HCT116 (cell line): ENCODE measurements around the gene LRP1B. TPM values are rescaled to one million over a fixed set of nuclear protein-coding genes. Genes with fewer than 3 reads are reported as not detected.

Experiments used
- ATAC-seq: fragments of 200-7000 bp; cut with Tn5 transposase; 2 replicates; pipeline ENCODE4 v1.9.1; 2020; ENCODE audit warnings: mild to moderate bottlenecking, moderate library complexity
- BruUV-seq: library from RNA; stranded (reverse); fragments of 400-500 nt; replicated peaks from 2 replicates; lab custom pipeline; 2021; lab: Mats Ljungman, UMichigan
- CTCF ChIA-PET: fragments of 300-600 bp; sonication (Branson Sonifier 250); formaldehyde crosslinking; loops from one replicate; lab custom pipeline; 2021; ENCODE audit warnings: antibody characterized with exemption; lab: Charles Lee
- POLR2A ChIA-PET: fragments of 300-600, 350-600 bp; sonication (Branson Sonifier 250); formaldehyde crosslinking; loops from one replicate; lab custom pipeline; 2021; ENCODE audit warnings: antibody characterized with exemption; lab: Charles Lee
- RAD21 ChIA-PET, 2 experiments: fragments of 300-600 bp; sonication (Branson Sonifier 250); formaldehyde crosslinking; loops; one replicate each; lab custom pipeline; 2023; ENCODE audit warnings: low total read pairs in 2 of 2; ENCODE audit not compliant: uncharacterized antibody in 2 of 2, unreplicated experiment in 2 of 2, low non-redundant PET in 1 of 2; lab: Charles Lee
- DNase-seq: peaks from one replicate; pipeline ENCODE4 v3.0.0-alpha.2; 2010; ENCODE audit warnings: low read depth, low spot score
- H2AFZ ChIP-seq: fragments of 200-600 bp; shearing (Covaris generic), sonication (generic); 2 replicates; pipeline ENCODE4 v1.6.1; 2017; ENCODE audit warnings: low read depth, mixed run types, mixed read lengths, antibody characterized with exemption, low read length; ENCODE audit not compliant: poor library complexity, severe bottlenecking
- H3K27ac ChIP-seq: 2 replicates; pipeline ENCODE4 v1.5.1; 2012; ENCODE audit warnings: low read depth, low read length
- H3K27me3 ChIP-seq: fragments of 200-600 bp; sonication (generic); 2 replicates; pipeline ENCODE4 v1.6.1; 2016; ENCODE audit warnings: mixed run types, low read length, mixed read lengths; ENCODE audit not compliant: insufficient read depth
- H3K36me3 ChIP-seq, 2 experiments: fragments of 200-500 bp in 1 of 2; fragments of 200-600 bp in 1 of 2; sonication (Bioruptor generic) in 1 of 2; sonication (generic) in 1 of 2; 2 replicates each; pipeline versions ENCODE4 v1.5.1 to v1.6.1; 2014 to 2016; ENCODE audit warnings: low read length in 2 of 2, inconsistent platforms in 1 of 2, mixed read lengths in 1 of 2, mixed run types in 1 of 2; ENCODE audit not compliant: insufficient read depth in 2 of 2, control insufficient read depth in 1 of 2
- H3K4me1 ChIP-seq, 2 experiments: fragments of 200-600 bp in 1 of 2; sonication (generic) in 1 of 2; 2 replicates each; pipeline versions ENCODE4 v1.5.1 to v1.6.1; 2012 to 2017; ENCODE audit warnings: low read length in 2 of 2, inconsistent platforms in 1 of 2, mild to moderate bottlenecking in 1 of 2, mixed read lengths in 1 of 2, mixed run types in 1 of 2, moderate library complexity in 1 of 2; ENCODE audit not compliant: insufficient read depth in 2 of 2, control insufficient read depth in 1 of 2
- H3K4me2 ChIP-seq: fragments of 200-600 bp; sonication (generic); 2 replicates; pipeline ENCODE4 v1.6.1; 2017; ENCODE audit warnings: mixed run types, low read length, mixed read lengths
- H3K4me3 ChIP-seq, 2 experiments: fragments of 200-600 bp in 1 of 2; sonication (generic) in 1 of 2; replicated peaks in 1 of 2; 2 replicates each; pipeline ENCODE4 v1.5.1; 2011 to 2016; ENCODE audit warnings: low read length in 2 of 2, control low read depth in 1 of 2, low read depth in 1 of 2, mild to moderate bottlenecking in 1 of 2, mixed read lengths in 1 of 2, mixed run types in 1 of 2
- H3K79me2 ChIP-seq: fragments of 200-600 bp; sonication (generic); 2 replicates; pipeline ENCODE4 v1.6.1; 2017; ENCODE audit warnings: mild to moderate bottlenecking, mixed run types, low read length, moderate library complexity, mixed read lengths; ENCODE audit not compliant: insufficient read depth
- H3K9ac ChIP-seq: fragments of 200-600 bp; sonication (generic); 2 replicates; pipeline ENCODE4 v1.6.1; 2016; ENCODE audit warnings: low read length, mixed read lengths
- H3K9me2 ChIP-seq: fragments of 200-600 bp; sonication (generic), shearing (Covaris generic); 2 replicates; pipeline ENCODE4 v1.6.1; 2017; ENCODE audit warnings: mixed run types, mild to moderate bottlenecking, moderate library complexity; ENCODE audit not compliant: insufficient read depth
- H3K9me3 ChIP-seq, 2 experiments: fragments of 200-500 bp in 1 of 2; fragments of 200-600 bp in 1 of 2; sonication (Bioruptor generic) in 1 of 2; sonication (generic) in 1 of 2; 2 replicates each; pipeline ENCODE4 v1.6.1; 2014 to 2017; ENCODE audit warnings: low read length in 2 of 2, mixed read lengths in 2 of 2, inconsistent platforms in 1 of 2, low read depth in 1 of 2, mild to moderate bottlenecking in 1 of 2, mixed run types in 1 of 2, moderate library complexity in 1 of 2; ENCODE audit not compliant: control insufficient read depth in 1 of 2, insufficient read depth in 1 of 2
- H4K20me1 ChIP-seq: fragments of 200-600 bp; sonication (generic), shearing (Covaris generic); 2 replicates; pipeline ENCODE4 v1.6.1; 2017; ENCODE audit warnings: mixed run types, mild to moderate bottlenecking, moderate library complexity; ENCODE audit not compliant: insufficient read depth
- FOSL1 ChIP-seq: IDR thresholded peaks from 2 replicates; pipeline ENCODE4 v1.6.1; 2012; ENCODE audit warnings: low read depth
- JUND ChIP-seq: IDR thresholded peaks from 2 replicates; pipeline ENCODE4 v1.6.1; 2012
- POLR2A ChIP-seq: IDR thresholded peaks from 2 replicates; pipeline ENCODE4 v1.7.0; 2011; ENCODE audit warnings: borderline replicate concordance; ENCODE audit not compliant: insufficient read depth, insufficient read length; ENCODE audit errors: extremely low read depth
- RAD21 ChIP-seq: IDR thresholded peaks from 2 replicates; pipeline ENCODE4 v1.6.1; 2012; ENCODE audit warnings: low read depth, mild to moderate bottlenecking
- SP1 ChIP-seq: IDR thresholded peaks from 2 replicates; pipeline ENCODE4 v1.6.1; 2012; ENCODE audit warnings: low read depth
- YY1 ChIP-seq: IDR thresholded peaks from 2 replicates; pipeline ENCODE4 v1.6.1; 2011; ENCODE audit warnings: low read length, low read depth, moderate library complexity, mild to moderate bottlenecking; ENCODE audit not compliant: insufficient replicate concordance; ENCODE audit errors: extremely low read depth
- intact Hi-C: fragments of 100-400 bp; cut with micrococcal nuclease; formaldehyde crosslinking; loops from 2 replicates; pipeline ENCODE4 v1.10.0; 2022
- total RNA-seq: library from RNA; stranded (reverse); gene quantifications from one replicate; pipeline ENCODE4 v1.2.1, GENCODE V29; 2021; ENCODE audit not compliant: unreplicated experiment
- TF ChIP-seq, protein P1 (sequence below): IDR thresholded peaks from 2 replicates; pipeline ENCODE4 v1.6.1; 2012

LRP1B gene
- total RNA-seq, 1 experiment from 2014 or later, result 0.34 TPM

DNA sequence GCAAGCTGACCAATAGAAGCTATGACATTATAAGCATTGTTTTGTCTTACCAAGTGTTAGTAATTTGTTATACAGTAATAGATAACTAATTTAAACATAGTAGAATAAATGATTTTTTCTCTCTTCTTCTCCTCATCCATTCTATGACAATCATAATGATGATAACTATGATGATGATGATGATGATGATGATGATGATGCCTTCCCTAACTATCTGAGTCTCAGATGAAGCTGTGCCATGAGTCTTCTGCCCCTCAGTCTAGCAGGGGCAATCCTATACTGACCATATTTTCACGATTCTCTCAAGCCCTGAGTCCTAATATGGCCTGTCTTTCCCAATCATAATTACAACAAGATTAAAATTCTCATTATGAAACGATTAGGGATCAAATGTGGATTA lies 1369.0 kb downstream of the LRP1B start:
- no peak overlapping the region for H3K4me2 ChIP-seq
- DNase-seq (no peak), ATAC-seq (no peak)
- intact Hi-C loops, result no loop called here
- no peaks in the 10 kb centered on the region for H3K4me1 ChIP-seq
- ChIA-PET CTCF (no interaction called here), POLR2A (no interaction called here), RAD21 (no interaction called here)
- H3K4me3 ChIP-seq, result no peak overlapping the region
- no TSS peak for BruUV-seq
- TF ChIP-seq FOSL1 (no peak), YY1 (no peak), RAD21 (no peak)
- no peak overlapping the region for H3K9ac ChIP-seq
- H3K9me2 ChIP-seq, result no peaks in the 10 kb centered on the region
- no peaks in the 10 kb centered on the region for H3K79me2 ChIP-seq
- H3K36me3 ChIP-seq, result no peaks in the 10 kb centered on the region
- H2AFZ ChIP-seq, result no peak overlapping the region
- H3K9me3 ChIP-seq, result no peaks in the 10 kb centered on the region
- no peaks in the 10 kb centered on the region for H3K27me3 ChIP-seq
- no peaks in the 10 kb centered on the region for H4K20me1 ChIP-seq
- H3K27ac ChIP-seq, result no peak overlapping the region

DNA sequence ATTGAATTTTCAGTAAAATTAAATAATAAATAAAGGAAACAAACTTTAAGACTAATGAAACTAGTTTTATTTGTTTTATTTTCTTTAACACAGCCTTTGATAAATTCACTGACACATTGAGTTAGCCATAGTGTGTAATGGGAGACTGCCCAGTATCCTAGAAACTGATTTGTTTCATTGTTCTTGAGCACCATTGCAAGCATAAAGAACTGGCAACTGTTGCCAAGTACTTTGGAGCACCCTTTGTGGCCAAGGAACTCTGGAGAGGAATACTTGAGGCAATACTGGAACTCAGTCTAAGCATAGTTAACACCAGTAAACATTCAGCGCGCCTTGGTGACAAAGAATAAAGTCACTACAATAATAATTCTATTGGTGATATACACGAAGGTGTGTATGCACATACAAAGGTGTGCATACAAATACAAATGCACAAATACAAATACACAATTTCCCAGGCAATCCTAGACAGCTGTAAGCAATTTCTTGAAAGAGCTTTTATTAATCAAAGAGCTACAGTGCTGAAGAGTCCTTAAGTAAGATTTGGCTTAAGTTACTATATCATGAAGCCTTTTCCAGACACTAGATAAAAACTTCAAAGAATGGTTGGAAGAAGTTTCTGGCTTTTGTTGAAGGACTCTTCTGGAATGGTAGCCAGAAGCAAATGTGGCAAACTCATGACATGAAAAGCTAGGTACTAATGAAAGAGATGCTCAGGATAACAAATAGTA lies 1371.2 kb downstream of the LRP1B start:
- no peak overlapping the region for H3K4me3 ChIP-seq
- TF ChIP-seq JUND (no peak), POLR2A (no peak), SP1 (no peak)
- TF ChIP-seq, protein P1, sequence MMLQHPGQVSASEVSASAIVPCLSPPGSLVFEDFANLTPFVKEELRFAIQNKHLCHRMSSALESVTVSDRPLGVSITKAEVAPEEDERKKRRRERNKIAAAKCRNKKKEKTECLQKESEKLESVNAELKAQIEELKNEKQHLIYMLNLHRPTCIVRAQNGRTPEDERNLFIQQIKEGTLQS, result no peak
- TF ChIP-seq, all 23 proteins: peak for 0
- Histone ChIP-seq H3K9ac (no peak overlapping the region), H3K27me3 (no peaks in the 10 kb centered on the region), H3K36me3 (no peaks in the 10 kb centered on the region), H3K27ac (no peak overlapping the region), H2AFZ (peak overlapping the region; percentile 14), H3K4me2 (no peak overlapping the region), H3K9me3 (no peaks in the 10 kb centered on the region), H4K20me1 (no peaks in the 10 kb centered on the region), H3K4me1 (no peaks in the 10 kb centered on the region), H3K9me2 (no peaks in the 10 kb centered on the region), H3K79me2 (no peaks in the 10 kb centered on the region)
- no peak for DNase-seq
- no TSS peak for BruUV-seq
- intact Hi-C loops, result no loop called here
- POLR2A ChIA-PET, result no interaction called here
- RAD21 ChIA-PET, result no interaction called here
- ATAC-seq, result no peak
- CTCF ChIA-PET, result no interaction called here
